Astrocyte of the spinal cord (primary cell): ENCODE measurements around the gene TMTC3.
"Not testable (repeated sequence)": the region's sequence is repeated elsewhere in the genome, so short reads cannot be mapped to it uniquely, and the experiment has no call there.

Experiments
- DNase-seq: peaks from one replicate; pipeline ENCODE4 v3.0.0; 2011; ENCODE audit warnings: low read depth, low spot score
- H3K4me3 ChIP-seq: 2 replicates; pipeline ENCODE4 v1.5.1; 2011; ENCODE audit warnings: low read depth, mild to moderate bottlenecking, low read length, moderate library complexity
- CTCF ChIP-seq: IDR thresholded peaks from 2 replicates; pipeline ENCODE4 v1.5.1; 2012; ENCODE audit warnings: low read depth, mild to moderate bottlenecking, low read length, inconsistent platforms
- in situ Hi-C: cut with HindIII; loops from 2 replicates; pipeline ENCODE4 v1.10.0; 2017; ENCODE audit warnings: low sequenced_read_pairs

Gene TMTC3

DNA sequence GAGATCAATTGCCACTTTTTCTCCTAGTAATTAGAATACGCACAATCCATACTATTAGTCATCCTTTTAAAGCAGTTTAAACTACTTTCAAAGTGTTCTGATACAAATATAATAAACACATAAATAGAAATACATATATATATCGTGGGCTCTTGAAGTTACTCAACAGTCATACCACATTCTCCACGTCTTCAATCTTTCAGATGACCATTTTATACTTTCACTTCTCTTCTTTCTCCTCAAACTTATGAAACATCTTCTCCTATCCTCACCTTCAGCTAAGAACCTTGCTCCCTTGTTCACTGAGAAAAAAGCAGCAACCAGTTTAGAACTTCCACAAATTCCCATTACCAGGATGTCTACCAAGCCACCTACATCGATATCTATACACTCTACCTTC lies 19.4 kb upstream of the TMTC3 start:
- in situ Hi-C loops, result no loop called here
- TF ChIP-seq CTCF, result no peak
- DNase-seq, result no peak
- no peak overlapping the region for H3K4me3 ChIP-seq

DNA sequence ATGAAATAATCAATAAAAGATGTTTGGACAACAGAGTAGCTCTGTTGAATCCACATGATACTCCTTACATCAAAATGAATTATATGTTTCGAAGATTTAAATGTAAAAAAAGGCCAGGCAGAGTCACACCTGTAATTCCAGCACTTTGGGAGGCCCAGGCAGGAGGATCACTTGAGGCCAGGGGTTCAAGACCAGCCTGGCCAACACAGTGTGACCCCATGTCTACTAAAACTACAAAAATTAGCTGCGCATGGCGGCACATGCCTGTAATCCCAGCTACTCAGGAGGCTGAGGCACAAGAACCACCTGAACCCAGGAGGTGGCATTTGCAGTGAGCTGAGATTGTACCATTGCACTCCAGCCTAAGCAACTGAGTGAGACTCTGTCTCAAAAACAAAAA lies 15.0 kb upstream of the TMTC3 start:
- no peak overlapping the region for H3K4me3 ChIP-seq
- in situ Hi-C loops, result no loop called here
- DNase-seq, result no peak
- TF ChIP-seq CTCF, result no peak

DNA sequence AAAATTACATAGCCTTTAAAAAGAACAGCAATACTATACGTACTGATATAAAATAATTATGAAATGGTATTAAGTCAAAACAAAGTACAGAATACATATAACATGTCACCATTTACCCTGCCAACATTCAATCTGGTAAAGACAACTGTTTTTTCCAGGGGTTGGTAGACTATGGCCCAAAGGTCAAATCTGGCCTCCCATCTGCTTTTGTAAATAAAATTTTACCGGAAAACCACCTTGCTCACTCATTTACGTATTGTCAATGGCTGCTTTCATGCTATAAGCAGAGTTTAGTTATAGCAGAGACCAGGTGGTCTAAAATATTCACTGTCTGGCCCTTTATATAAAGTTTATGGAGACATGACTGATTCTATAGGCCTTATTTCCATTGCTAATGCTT lies 14.3 kb upstream of the TMTC3 start:
- TF ChIP-seq CTCF, result no peak
- DNase-seq, result no peak
- H3K4me3 ChIP-seq, result no peak overlapping the region
- in situ Hi-C loops, result no loop called here

DNA sequence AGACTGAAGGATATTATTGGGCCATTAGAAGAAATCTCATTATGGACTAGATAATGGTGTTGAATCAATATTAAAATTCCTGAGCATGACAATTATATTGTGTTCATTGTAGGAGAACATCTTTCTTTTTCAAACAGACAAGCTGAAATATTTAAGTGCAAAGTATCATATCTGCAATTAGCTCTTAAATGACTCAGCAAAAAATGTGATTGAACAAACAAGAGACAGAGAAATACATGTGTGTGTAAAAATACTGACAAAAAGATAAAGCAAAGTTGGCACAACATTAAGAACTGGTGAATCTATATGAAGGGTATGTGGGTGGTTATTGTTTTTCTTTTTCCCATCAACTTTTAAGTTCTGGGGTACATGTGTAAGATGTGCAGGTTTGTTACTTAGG lies 9.7 kb upstream of the TMTC3 start:
- TF ChIP-seq CTCF, result no peak
- in situ Hi-C loops, result no loop called here
- H3K4me3 ChIP-seq, result no peak overlapping the region
- no peak for DNase-seq

DNA sequence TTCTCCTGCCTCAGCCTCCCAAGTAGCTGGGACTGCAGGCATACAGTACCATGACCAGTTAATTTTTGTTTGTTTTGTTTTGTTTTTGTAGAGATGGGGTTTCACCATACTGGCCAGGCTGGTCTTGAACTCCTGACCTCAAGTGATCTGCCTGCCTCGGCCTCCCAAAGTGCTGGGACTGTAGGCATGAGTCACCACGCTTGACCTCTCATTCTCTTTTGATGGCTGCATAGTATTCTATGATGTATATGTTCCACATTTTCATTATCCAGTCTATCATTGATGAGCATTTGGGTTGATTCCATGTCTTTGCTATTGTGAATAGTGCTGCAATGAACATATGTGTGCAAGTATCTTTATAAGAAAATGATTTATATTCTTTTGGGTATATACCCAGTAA lies 8.9 kb upstream of the TMTC3 start:
- DNase-seq, H3K4me3 ChIP-seq, in situ Hi-C loops: not testable (repeated sequence)

DNA sequence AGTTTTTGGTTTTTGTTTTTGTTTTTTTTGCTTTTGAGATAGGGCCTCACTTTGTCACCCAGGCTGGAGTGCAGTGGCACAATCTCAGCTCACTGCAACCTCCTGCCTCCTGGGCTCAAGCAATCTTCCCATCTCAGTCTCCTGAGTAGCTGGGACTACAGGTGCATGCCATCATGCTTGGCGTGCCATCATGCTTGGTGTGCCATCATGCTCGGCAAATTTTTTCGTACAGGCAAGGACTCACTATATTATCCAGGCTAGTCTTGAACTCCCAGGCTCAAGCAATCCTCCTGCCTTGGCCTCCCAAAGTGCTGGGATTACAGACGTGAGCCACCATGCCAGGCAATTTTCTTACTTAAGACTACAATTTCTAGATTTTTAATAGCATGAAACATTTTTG lies 2.4 kb upstream of the TMTC3 start:
- in situ Hi-C loops, H3K4me3 ChIP-seq, DNase-seq: not testable (repeated sequence)

DNA sequence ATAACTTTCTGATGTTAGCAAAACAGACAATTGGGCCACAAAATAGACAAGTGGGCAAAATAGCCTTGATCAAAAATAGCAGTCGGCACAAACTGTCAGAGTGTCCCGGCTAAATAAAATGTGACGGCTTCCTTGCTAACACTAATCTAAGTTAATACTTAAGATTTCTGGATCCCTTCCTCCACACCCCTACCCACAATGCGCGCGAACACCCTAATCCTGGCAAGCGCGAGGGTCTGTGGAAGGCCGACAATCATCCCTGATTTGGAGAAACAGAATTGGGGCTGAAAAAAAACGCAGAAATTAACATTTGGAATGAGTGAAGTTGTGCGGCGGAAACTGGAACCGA lies 708 bp upstream of the TMTC3 start:
- in situ Hi-C loops, result no loop called here
- H3K4me3 ChIP-seq, result peak overlapping the region; percentile 91
- no peak for TF ChIP-seq CTCF
- no peak for DNase-seq

DNA sequence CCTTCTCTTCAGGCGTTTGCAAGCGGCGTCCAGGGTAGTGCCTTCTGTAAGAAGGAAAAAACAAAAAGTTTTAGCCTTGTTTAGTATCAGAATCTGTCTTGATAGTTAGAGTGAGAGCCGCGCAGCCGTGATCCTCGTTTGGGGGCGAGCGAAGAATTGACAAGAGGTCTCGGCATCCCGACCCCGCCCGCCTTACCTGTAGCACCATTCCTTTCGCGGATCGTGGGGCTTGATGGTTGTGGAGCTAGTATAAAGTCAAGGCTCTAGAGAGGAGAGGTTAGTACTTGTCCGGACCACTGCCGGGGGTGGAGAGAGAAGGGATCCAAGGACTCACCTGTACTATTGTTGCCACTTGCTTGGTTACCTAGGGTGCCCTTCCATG lies 494 bp downstream of the TMTC3 start:
- no peak for DNase-seq
- H3K4me3 ChIP-seq, result peak overlapping the region; percentile 91
- in situ Hi-C loops, result no loop called here
- TF ChIP-seq CTCF, result no peak
